SK-N-DZ (cell line): ENCODE results near the gene ICA1L.

Source experiments
- DNase-seq: peaks from one replicate; pipeline ENCODE4 v3.0.0-alpha.2; 2015; ENCODE audit warnings: low spot score

Gene ICA1L

DNA sequence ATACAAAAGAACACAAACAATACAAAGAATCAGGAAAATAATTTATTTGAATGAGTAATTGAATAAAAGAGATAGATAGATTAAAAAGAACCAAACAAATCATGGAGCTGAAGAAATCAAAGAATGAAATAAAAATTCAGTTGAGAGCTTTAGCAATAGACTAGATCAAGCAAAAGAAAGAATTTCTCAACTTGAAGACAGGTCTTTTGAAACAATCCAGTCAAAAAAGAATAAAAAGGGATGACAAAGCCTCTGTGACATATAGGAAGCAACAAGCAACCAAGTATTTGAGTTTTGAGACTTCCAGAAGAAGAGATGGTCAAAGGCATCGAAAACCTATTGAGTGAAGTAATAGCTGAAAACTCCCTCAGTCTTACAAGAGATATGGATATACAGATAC is 128.0 kb downstream of the ICA1L start:
- no peak for DNase-seq

- no peak for DNase-seq
Observed at GRCh38 chr2:202736826-202737225, 134.7 kb downstream of the ICA1L start.

- no peak for DNase-seq
Observed at GRCh38 chr2:202726070-202726469, 145.5 kb downstream of the ICA1L start.

- DNase-seq = no peak
Observed at GRCh38 chr2:202723746-202724145, 147.8 kb downstream of the ICA1L start.
